ENCODE measurements around the gene NEDD4L.

Gene NEDD4L

DNA sequence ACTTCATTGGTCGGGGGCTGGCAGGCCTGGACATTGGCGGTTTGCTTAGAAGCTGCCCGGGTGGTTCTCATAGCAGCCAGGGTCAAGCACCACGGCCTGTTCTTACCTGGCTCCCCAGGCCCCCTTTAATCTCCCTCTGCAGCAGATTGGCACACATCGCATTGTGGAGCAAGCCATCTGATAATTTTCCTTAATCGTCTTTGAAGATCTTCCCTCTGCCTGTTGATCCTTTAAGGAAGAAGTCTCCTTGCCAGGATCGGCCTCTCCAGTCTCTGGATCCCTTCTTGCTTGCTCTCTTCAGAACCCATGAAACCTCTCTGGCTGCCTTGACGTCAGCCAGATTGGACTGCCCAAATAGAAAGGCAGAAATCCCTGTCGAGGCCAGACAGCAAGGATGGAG lies 75.8 kb downstream of the NEDD4L start:
- POLR2A ChIA-PET (ENCODE audit: low non-redundant PET): interaction anchor here (0.6 kb wide), 1 partner anchor 76 kb away, joined by 3 read pairs; no protein-coding TSS in a partner anchor
- no peak for DNase-seq (ENCODE audit: low spot score)
- TF ChIP-seq, protein P1, sequence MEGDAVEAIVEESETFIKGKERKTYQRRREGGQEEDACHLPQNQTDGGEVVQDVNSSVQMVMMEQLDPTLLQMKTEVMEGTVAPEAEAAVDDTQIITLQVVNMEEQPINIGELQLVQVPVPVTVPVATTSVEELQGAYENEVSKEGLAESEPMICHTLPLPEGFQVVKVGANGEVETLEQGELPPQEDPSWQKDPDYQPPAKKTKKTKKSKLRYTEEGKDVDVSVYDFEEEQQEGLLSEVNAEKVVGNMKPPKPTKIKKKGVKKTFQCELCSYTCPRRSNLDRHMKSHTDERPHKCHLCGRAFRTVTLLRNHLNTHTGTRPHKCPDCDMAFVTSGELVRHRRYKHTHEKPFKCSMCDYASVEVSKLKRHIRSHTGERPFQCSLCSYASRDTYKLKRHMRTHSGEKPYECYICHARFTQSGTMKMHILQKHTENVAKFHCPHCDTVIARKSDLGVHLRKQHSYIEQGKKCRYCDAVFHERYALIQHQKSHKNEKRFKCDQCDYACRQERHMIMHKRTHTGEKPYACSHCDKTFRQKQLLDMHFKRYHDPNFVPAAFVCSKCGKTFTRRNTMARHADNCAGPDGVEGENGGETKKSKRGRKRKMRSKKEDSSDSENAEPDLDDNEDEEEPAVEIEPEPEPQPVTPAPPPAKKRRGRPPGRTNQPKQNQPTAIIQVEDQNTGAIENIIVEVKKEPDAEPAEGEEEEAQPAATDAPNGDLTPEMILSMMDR (conservative IDR thresholded peaks at IDR 0.05; ENCODE audit: low read depth): no peak
- no peak overlapping the region for H3K27ac ChIP-seq
- CTCF ChIA-PET: no interaction called here

- TF ChIP-seq, protein P1 (conservative IDR thresholded peaks at IDR 0.05; ENCODE audit: low read depth): no peak
- no peak overlapping the region for H3K27ac ChIP-seq
- ChIA-PET CTCF (no interaction called here), POLR2A (ENCODE audit: low non-redundant PET) (no interaction called here)
- DNase-seq (ENCODE audit: low spot score): no peak
These were observed 80.4 kb downstream of the NEDD4L start for GRCh38 chr18:58124475-58124874.

GRCh38 chr18:58125183-58125582 lies 81.2 kb downstream of the NEDD4L start:
- TF ChIP-seq, protein P1 (conservative IDR thresholded peaks at IDR 0.05; ENCODE audit: low read depth): no peak
- H3K27ac ChIP-seq: no peak overlapping the region
- ChIA-PET CTCF (no interaction called here), POLR2A (ENCODE audit: low non-redundant PET) (no interaction called here)
- no peak for DNase-seq (ENCODE audit: low spot score)

GRCh38 chr18:58125756-58126155 lies 81.7 kb downstream of the NEDD4L start:
- H3K27ac ChIP-seq: no peak overlapping the region
- no peak for DNase-seq (ENCODE audit: low spot score)
- CTCF ChIA-PET: no interaction called here
- POLR2A ChIA-PET (ENCODE audit: low non-redundant PET): no interaction called here
- TF ChIP-seq, protein P1 (conservative IDR thresholded peaks at IDR 0.05; ENCODE audit: low read depth): no peak

- H3K27ac ChIP-seq: no peak overlapping the region
These were observed 84.7 kb downstream of the NEDD4L start for GRCh38 chr18:58128381-58129374.

DNA sequence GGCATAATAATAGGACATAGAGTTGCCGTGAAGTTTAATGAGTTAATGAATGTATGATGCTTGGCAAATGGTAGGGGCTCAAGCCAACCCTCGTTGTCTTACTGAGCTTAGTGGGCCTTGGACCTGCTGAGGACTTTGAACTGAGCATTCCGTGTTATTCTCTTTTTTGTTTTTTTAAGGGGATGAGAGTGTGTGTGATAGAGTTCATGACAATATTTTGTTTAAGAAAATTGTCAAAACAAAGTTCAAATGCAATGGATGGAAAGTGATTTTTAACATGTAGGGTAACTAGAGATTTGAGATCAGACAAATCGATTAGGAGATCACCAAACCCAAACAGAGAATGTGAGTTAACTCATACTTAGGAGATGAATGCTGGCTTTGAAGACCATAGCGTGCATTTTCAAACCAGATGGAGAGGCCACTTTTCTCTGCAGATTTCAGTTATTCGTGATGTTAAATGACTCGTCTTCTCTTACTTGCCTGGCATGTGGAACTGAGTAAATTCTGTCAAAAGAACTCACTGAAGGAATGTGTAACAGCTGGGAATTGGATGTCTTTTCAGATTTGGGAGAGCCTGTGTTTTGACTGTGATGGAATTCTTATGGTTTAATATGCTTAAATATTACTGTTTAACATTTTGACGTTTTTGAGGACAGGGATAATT lies 88.7 kb downstream of the NEDD4L start:
- CTCF ChIA-PET: no interaction called here
- POLR2A ChIA-PET (ENCODE audit: low non-redundant PET): no interaction called here
- no peak for DNase-seq (ENCODE audit: low spot score)

More at GRCh38 chr18:58128381-58129374, 84.7 kb downstream of the NEDD4L start:
- TF ChIP-seq, protein P1 (conservative IDR thresholded peaks at IDR 0.05; ENCODE audit: low read depth): no peak
- ChIA-PET CTCF (no interaction called here), POLR2A (ENCODE audit: low non-redundant PET) (no interaction called here)
- no peak for DNase-seq (ENCODE audit: low spot score)

More for the DNA sequence above, 88.7 kb downstream of the NEDD4L start:
- TF ChIP-seq, protein P1 (conservative IDR thresholded peaks at IDR 0.05; ENCODE audit: low read depth): no peak
- H3K27ac ChIP-seq: no peak overlapping the region
